H1 (cell line): ENCODE measurements around the gene RILPL1. TPM values are rescaled to one million over a fixed set of nuclear protein-coding genes. Genes with fewer than 3 reads are reported as not detected.
A peak's percentile ranks its signal among the peaks of the same experiment; 100 is the strongest.

Experiments
- CHD1 ChIP-seq: IDR thresholded peaks from 2 replicates; pipeline ENCODE4 v1.6.1; 2012; ENCODE audit warnings: low read depth, low read length, improper control_type of control experiment
- CHD2 ChIP-seq: IDR thresholded peaks from 2 replicates; pipeline ENCODE4 v1.6.1; 2012; ENCODE audit warnings: low read length, improper control_type of control experiment
- CREB1 ChIP-seq: IDR thresholded peaks from 2 replicates; pipeline ENCODE4 v1.6.1; 2012; ENCODE audit warnings: inconsistent platforms
- EP300 ChIP-seq, 2 experiments: IDR thresholded peaks; 1 replicate in 1 of 2; 2 replicates in 1 of 2; pipeline ENCODE4 v1.6.1; 2011 to 2012; ENCODE audit warnings: low read depth in 2 of 2, low read length in 2 of 2, mild to moderate bottlenecking in 2 of 2, borderline replicate concordance in 1 of 2, inconsistent platforms in 1 of 2, moderate library complexity in 1 of 2
- GABPA ChIP-seq: IDR thresholded peaks from 2 replicates; pipeline ENCODE4 v1.6.1; 2011; ENCODE audit warnings: mild to moderate bottlenecking, low read length, moderate library complexity, borderline replicate concordance; ENCODE audit not compliant: insufficient read depth
- HDAC2 ChIP-seq, 2 experiments: fragments of 300-600 bp in 1 of 2; sonication (generic) in 1 of 2; IDR thresholded peaks; 2 replicates each; pipeline ENCODE4 v1.6.1; 2011 to 2012; ENCODE audit warnings: low read depth in 2 of 2, low read length in 2 of 2, mild to moderate bottlenecking in 2 of 2, moderate library complexity in 2 of 2, borderline replicate concordance in 1 of 2, inconsistent platforms in 1 of 2
- JUND ChIP-seq: IDR thresholded peaks from 2 replicates; pipeline ENCODE4 v1.6.1; 2011; ENCODE audit warnings: mild to moderate bottlenecking, improper control_type of control experiment, low read length
- KDM5A ChIP-seq: fragments of 200-600 bp; IDR thresholded peaks from 2 replicates; pipeline ENCODE4 v1.7.1; 2012; ENCODE audit warnings: mild to moderate bottlenecking, low read length, inconsistent platforms, mixed read lengths
- MAFK ChIP-seq: IDR thresholded peaks from 2 replicates; pipeline ENCODE4 v1.6.1; 2012; ENCODE audit warnings: low read depth, mild to moderate bottlenecking, improper control_type of control experiment, low read length
- MAX ChIP-seq: IDR thresholded peaks from 2 replicates; pipeline ENCODE4 v1.6.1; 2012; ENCODE audit warnings: inconsistent platforms
- PHF8 ChIP-seq: fragments of 200-600 bp; sonication (generic); conservative IDR thresholded peaks from 2 replicates; pipeline ENCODE4 v1.7.1; 2012; ENCODE audit warnings: low read depth, mild to moderate bottlenecking, inconsistent platforms, low read length, moderate library complexity
- POU5F1 ChIP-seq: IDR thresholded peaks from 2 replicates; pipeline ENCODE4 v1.6.1; 2011; ENCODE audit warnings: low read depth, mild to moderate bottlenecking, low read length, moderate library complexity
- RFX5 ChIP-seq: IDR thresholded peaks from 2 replicates; pipeline ENCODE4 v1.6.1; 2011; ENCODE audit warnings: low read depth, low read length, improper control_type of control experiment, borderline replicate concordance
- SAP30 ChIP-seq: fragments of 300-600 bp; sonication (generic); IDR thresholded peaks from 2 replicates; pipeline ENCODE4 v1.7.1; 2012; ENCODE audit warnings: low read length, moderate library complexity, mild to moderate bottlenecking, inconsistent platforms; ENCODE audit not compliant: insufficient read depth, insufficient replicate concordance
- SIRT6 ChIP-seq: IDR thresholded peaks from one replicate; pipeline ENCODE4 v1.7.1; 2012; ENCODE audit warnings: low read length, inconsistent platforms
- SIX5 ChIP-seq: IDR thresholded peaks from 2 replicates; pipeline ENCODE4 v1.6.1; 2011; ENCODE audit warnings: mild to moderate bottlenecking, low read depth, low read length
- SP1 ChIP-seq: IDR thresholded peaks from 2 replicates; pipeline ENCODE4 v1.6.1; 2011; ENCODE audit warnings: low read depth, low read length
- SP4 ChIP-seq: IDR thresholded peaks from 2 replicates; pipeline ENCODE4 v1.6.1; 2012; ENCODE audit warnings: low read length, inconsistent platforms
- SUZ12 ChIP-seq: fragments of 200-600 bp; sonication (generic); IDR thresholded peaks from 2 replicates; pipeline ENCODE4 v1.6.1; 2012; ENCODE audit warnings: mild to moderate bottlenecking, inconsistent platforms, low read length, moderate library complexity, mixed read lengths
- TBP ChIP-seq: IDR thresholded peaks from 2 replicates; pipeline ENCODE4 v1.6.1; 2011; ENCODE audit warnings: low read depth, low read length, improper control_type of control experiment
- TEAD4 ChIP-seq: IDR thresholded peaks from 2 replicates; pipeline ENCODE4 v1.6.1; 2012; ENCODE audit warnings: low read depth, low read length, inconsistent platforms, mixed read lengths
- USF2 ChIP-seq: IDR thresholded peaks from 2 replicates; pipeline ENCODE4 v1.6.1; 2011; ENCODE audit warnings: low read length, improper control_type of control experiment
- YY1 ChIP-seq: IDR thresholded peaks from 2 replicates; pipeline ENCODE4 v1.6.1; 2011; ENCODE audit warnings: low read depth, mild to moderate bottlenecking, low read length
- polyA plus RNA-seq, 7 experiments: library from polyadenylated mRNA; depleted of rRNA in 3 of 7; stranded (reverse) in 5 of 7; unstranded in 2 of 7; fragments of >200 nt in 5 of 7; fragments of 200-250 nt in 2 of 7; gene quantifications; 1 replicate in 5 of 7; 2 replicates in 1 of 7; 4 replicates in 1 of 7; pipeline versions ENCODE4 v1.2.1 to v1.2.3, GENCODE V29; 2011 to 2013; ENCODE audit warnings: missing spikeins in 2 of 7, mixed read lengths in 2 of 7
- total RNA-seq: library from RNA; stranded (reverse); fragmentation: NEBNext Ultra II Directional; extraction: Animal tissue kit (Norgen Biotek cat#: 25700); gene quantifications from 2 replicates; pipeline ENCODE4 v1.2.1, GENCODE V29; 2021

The RILPL1 gene
- total and polyA plus RNA-seq, 2 of the 8 experiments (the other 6 are each of a cell fraction or from before 2014, with no cell fraction given) = 6.7 to 9.4 TPM

- TF ChIP-seq EP300 (IDR thresholded peaks at IDR 0.05; ENCODE audit: borderline replicate concordance in 1 of 2, low read depth in 2 of 2, low read length in 2 of 2) (peak in 1 of 2 experiments; percentile 98; a peak in 1 of 3 replicates), YY1 (peak; percentile 97), KDM5A (peak; percentile 55; the same call in 1 of the 2 replicates), PHF8 (peak; percentile 88), HDAC2 (IDR thresholded peaks at IDR 0.05; ENCODE audit: borderline replicate concordance in 1 of 2, low read depth in 2 of 2, low read length in 2 of 2) (no peak), MAFK (no peak), SUZ12 (no peak), POU5F1 (no peak), TBP (peak; percentile 28; the same call in 1 of the 2 replicates), CREB1 (0 out of 2 replicates have a peak, but pooled peaks have one; percentile 37), USF2 (no peak), CHD1 (no peak), RFX5 (no peak), TEAD4 (no peak), CHD2 (no peak), GABPA (no peak), SIRT6 (no peak), MAX (peak; percentile 52), SP4 (no peak), SIX5 (no peak), SP1 (no peak), SAP30 (no peak), JUND (no peak)
These were observed 75.3 kb downstream of the RILPL1 start, which contains the start of gene SNRNP35 (continued) for GRCh38 chr12:123457980-123458779.
